HEK293 (cell line): ENCODE results near the gene CCBE1.

Experiments used
- CTCF ChIA-PET: fragments of 350-600 bp; formaldehyde crosslinking; extraction: SDS; loops from one replicate; lab custom pipeline; 2021; ENCODE audit warnings: antibody characterized with exemption; lab: Yijun Ruan, JAX
- POLR2A ChIA-PET: fragments of 300-600 bp; formaldehyde crosslinking; extraction: SDS; loops from one replicate; lab custom pipeline; 2020; ENCODE audit warnings: antibody characterized with exemption, inconsistent platforms; lab: Yijun Ruan, JAX
- H3K27ac ChIP-seq: fragments of 200-500 bp; sonication (Bioruptor generic); 2 replicates; pipeline ENCODE4 v1.5.1; 2014; ENCODE audit warnings: low read depth, low read length, control low read depth, inconsistent platforms; ENCODE audit errors: extremely low read depth
- H3K36me3 ChIP-seq, 2 experiments: fragments of 200-500 bp in 1 of 2; sonication (Bioruptor generic) in 1 of 2; 1 replicate in 1 of 2; 2 replicates in 1 of 2; pipeline ENCODE4 v1.5.1; 2014 to 2017; ENCODE audit warnings: inconsistent platforms in 2 of 2, low read length in 2 of 2; ENCODE audit not compliant: control insufficient read depth in 2 of 2, insufficient read depth in 1 of 2
- H3K4me1 ChIP-seq: fragments of 200-500 bp; sonication (Bioruptor generic); 2 replicates; pipeline ENCODE4 v1.5.1; 2014; ENCODE audit warnings: mild to moderate bottlenecking, low read length, inconsistent platforms; ENCODE audit not compliant: control insufficient read depth, insufficient read depth
- H3K4me3 ChIP-seq: 2 replicates; pipeline ENCODE4 v1.5.1; 2011; ENCODE audit warnings: low read depth, mild to moderate bottlenecking, control low read depth, low read length, moderate library complexity
- H3K9me3 ChIP-seq: fragments of 200-500 bp; sonication (Bioruptor generic); 2 replicates; pipeline ENCODE4 v1.5.1; 2014; ENCODE audit warnings: low read depth, low read length, inconsistent platforms; ENCODE audit not compliant: control insufficient read depth, insufficient read depth
- HOXA7 ChIP-seq: sonication (generic); formaldehyde crosslinking; IDR thresholded peaks from 2 replicates; pipeline ENCODE4 v1.8.1; 2022; ENCODE audit warnings: missing genetic modification reagents, borderline replicate concordance
- OVOL3 ChIP-seq: fragments of 450-650 bp; formaldehyde crosslinking; IDR thresholded peaks from 2 replicates; pipeline ENCODE4 v1.5.1; 2016; ENCODE audit warnings: missing biosample characterization, missing genetic modification characterization
- REST ChIP-seq: fragments of 450-650 bp; formaldehyde crosslinking; IDR thresholded peaks from 2 replicates; pipeline ENCODE4 v1.5.1; 2016; ENCODE audit warnings: missing biosample characterization, missing genetic modification characterization
- SP2 ChIP-seq: fragments of 450-650 bp; formaldehyde crosslinking; IDR thresholded peaks from 2 replicates; pipeline ENCODE4 v1.5.1; 2016; ENCODE audit warnings: missing biosample characterization, missing genetic modification characterization
- ZBTB48 ChIP-seq: fragments of 450-650 bp; formaldehyde crosslinking; IDR thresholded peaks from 2 replicates; pipeline ENCODE4 v1.5.1; 2016; ENCODE audit warnings: missing biosample characterization, missing genetic modification characterization
- ZBTB49 ChIP-seq: fragments of 450-650 bp; formaldehyde crosslinking; IDR thresholded peaks from 2 replicates; pipeline ENCODE4 v1.5.1; 2016; ENCODE audit warnings: missing biosample characterization, missing genetic modification characterization, low read depth
- ZBTB6 ChIP-seq: fragments of 450-650 bp; formaldehyde crosslinking; IDR thresholded peaks from 2 replicates; pipeline ENCODE4 v1.5.1; 2017; ENCODE audit warnings: missing biosample characterization, missing genetic modification characterization
- ZNF146 ChIP-seq: fragments of 450-650 bp; formaldehyde crosslinking; IDR thresholded peaks from 2 replicates; pipeline ENCODE4 v1.5.1; 2016; ENCODE audit warnings: missing biosample characterization, missing genetic modification characterization
- ZNF184 ChIP-seq: fragments of 450-650 bp; IDR thresholded peaks from 2 replicates; pipeline ENCODE4 v1.5.1; 2018; ENCODE audit warnings: missing biosample characterization, mild to moderate bottlenecking, missing genetic modification characterization
- ZNF214 ChIP-seq: fragments of 450-650 bp; formaldehyde crosslinking; IDR thresholded peaks from 2 replicates; pipeline ENCODE4 v1.5.1; 2017; ENCODE audit warnings: missing biosample characterization, mild to moderate bottlenecking, missing genetic modification characterization, borderline replicate concordance
- ZNF335 ChIP-seq: fragments of 450-650 bp; formaldehyde crosslinking; conservative IDR thresholded peaks from 2 replicates; pipeline ENCODE4 v1.5.1; 2016; ENCODE audit warnings: missing biosample characterization, missing genetic modification characterization
- ZNF366 ChIP-seq: fragments of 450-650 bp; formaldehyde crosslinking; conservative IDR thresholded peaks from 2 replicates; pipeline ENCODE4 v1.5.1; 2016; ENCODE audit warnings: missing biosample characterization, missing genetic modification characterization
- ZNF510 ChIP-seq: fragments of 450-650 bp; formaldehyde crosslinking; IDR thresholded peaks from 2 replicates; pipeline ENCODE4 v1.5.1; 2018; ENCODE audit warnings: mild to moderate bottlenecking, missing genetic modification characterization, missing biosample characterization; ENCODE audit not compliant: insufficient replicate concordance
- ZNF561 ChIP-seq: fragments of 450-650 bp; IDR thresholded peaks from 2 replicates; pipeline ENCODE4 v1.5.1; 2018; ENCODE audit warnings: missing biosample characterization, missing genetic modification characterization, borderline replicate concordance
- ZNF621 ChIP-seq: fragments of 450-650 bp; formaldehyde crosslinking; IDR thresholded peaks from 2 replicates; pipeline ENCODE4 v1.5.1; 2017; ENCODE audit warnings: missing biosample characterization, missing genetic modification characterization
- ZNF777 ChIP-seq: fragments of 450-650 bp; formaldehyde crosslinking; IDR thresholded peaks from 2 replicates; pipeline ENCODE4 v1.5.1; 2017; ENCODE audit warnings: missing biosample characterization, missing genetic modification characterization, borderline replicate concordance
- ZNF830 ChIP-seq: fragments of 450-650 bp; IDR thresholded peaks from 2 replicates; pipeline ENCODE4 v1.5.0; 2018; ENCODE audit warnings: missing biosample characterization, missing genetic modification characterization, low read depth, mild to moderate bottlenecking, moderate library complexity
- ZSCAN18 ChIP-seq: fragments of 450-650 bp; formaldehyde crosslinking; IDR thresholded peaks from 2 replicates; pipeline ENCODE4 v1.5.1; 2016; ENCODE audit warnings: missing biosample characterization, missing genetic modification characterization
- ZSCAN23 ChIP-seq: fragments of 450-650 bp; formaldehyde crosslinking; IDR thresholded peaks from 2 replicates; pipeline ENCODE4 v1.5.1; 2016; ENCODE audit warnings: missing biosample characterization, missing genetic modification characterization
- ZSCAN5A ChIP-seq: fragments of 450-650 bp; formaldehyde crosslinking; IDR thresholded peaks from 2 replicates; pipeline ENCODE4 v1.5.1; 2016; ENCODE audit warnings: missing biosample characterization, missing genetic modification characterization
- ZXDB ChIP-seq: fragments of 450-650 bp; formaldehyde crosslinking; IDR thresholded peaks from 2 replicates; pipeline ENCODE4 v1.5.1; 2016; ENCODE audit warnings: missing biosample characterization, missing genetic modification characterization

CCBE1 gene

GRCh38 chr18:59565957-59566356 is 131.3 kb downstream of the CCBE1 start (continued):
- TF ChIP-seq ZBTB49 (tag by site-specific recombination): no peak
- TF ChIP-seq ZNF214 (tag by site-specific recombination): no peak
- TF ChIP-seq ZXDB: no peak
- TF ChIP-seq ZNF777 (tag by site-specific recombination): no peak
- no peak for TF ChIP-seq ZNF561 (tag by site-specific recombination)
- no peak for TF ChIP-seq ZBTB6
- TF ChIP-seq ZNF830: no peak
- no peak for TF ChIP-seq ZNF510 (tag by site-specific recombination)
- TF ChIP-seq ZNF335 (tag by site-specific recombination): no peak
- no peak for TF ChIP-seq REST (tag by site-specific recombination)

- Histone ChIP-seq H3K9me3 (no peaks in the 10 kb centered on the region), H3K4me3 (no peak overlapping the region), H3K36me3 (no peaks in the 10 kb centered on the region), H3K27ac (no peak overlapping the region), H3K4me1 (no peaks in the 10 kb centered on the region)
- POLR2A ChIA-PET: no interaction called here
- CTCF ChIA-PET: interaction anchor here (1.5 kb wide), 1 partner anchor 8 kb away, joined by 3 read pairs; no protein-coding TSS in a partner anchor
- TF ChIP-seq OVOL3 (no peak), ZNF621 (tag by site-specific recombination) (no peak), ZBTB48 (tag by site-specific recombination) (no peak), ZSCAN5A (tag by site-specific recombination) (no peak), HOXA7 (CRISPR knock-in tag) (no peak), ZNF184 (tag by site-specific recombination) (no peak), ZSCAN23 (tag by site-specific recombination) (no peak), ZNF366 (tag by site-specific recombination) (no peak), ZNF146 (no peak), SP2 (tag by site-specific recombination) (no peak), ZSCAN18 (tag by site-specific recombination) (no peak)
Measured at GRCh38 chr18:59564561-59564960, 132.7 kb downstream of the CCBE1 start.
